ENCODE measurements around the gene ENGASE. TPM values are rescaled to one million over a fixed set of nuclear protein-coding genes. Genes with fewer than 3 reads are reported as not detected.

Gene ENGASE
- total RNA-seq, 1 donor from 2014 or later, result 51.5 TPM

DNA sequence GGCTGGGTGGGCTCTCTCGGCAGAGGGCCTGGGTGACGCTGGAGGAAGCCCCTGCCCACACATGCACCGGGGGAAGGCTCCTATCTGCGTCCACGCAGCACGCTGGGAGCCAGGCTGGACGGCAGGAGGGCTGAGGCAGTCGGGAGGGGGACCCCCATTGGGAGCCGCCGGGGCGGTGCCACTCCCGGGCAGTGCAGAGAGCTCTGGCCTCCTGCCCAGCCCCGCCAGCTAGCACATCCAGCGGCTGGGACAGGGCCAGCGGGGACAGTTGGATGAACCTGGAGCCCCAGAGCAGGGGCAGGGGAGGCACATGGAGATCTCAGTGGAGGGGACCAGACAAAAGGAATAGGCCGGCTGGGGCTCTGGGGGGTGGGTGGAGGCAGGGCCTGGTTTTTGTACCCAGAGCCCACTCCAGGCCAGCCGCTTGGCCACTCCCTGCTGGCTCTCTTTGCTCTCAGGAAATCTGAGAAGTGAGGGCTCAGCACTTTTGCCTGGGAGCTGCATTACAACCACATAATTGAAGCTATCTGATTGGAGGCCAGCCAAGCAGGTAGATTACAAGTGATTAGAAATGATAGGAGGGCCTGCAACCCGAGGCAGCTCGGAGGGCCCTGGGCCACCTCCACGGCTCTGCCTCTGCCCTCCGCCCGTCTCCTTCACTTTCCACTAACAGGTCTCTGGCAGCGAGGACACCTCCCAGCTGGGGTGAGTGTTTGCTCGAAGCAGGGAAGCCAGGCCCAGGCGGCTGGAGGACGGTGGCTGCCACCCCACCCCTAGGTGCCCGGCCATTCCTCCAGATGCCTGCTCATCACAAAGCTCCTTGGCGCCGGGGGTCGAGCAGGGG, 40.1 kb downstream of the ENGASE start:
- TF ChIP-seq, protein P1, sequence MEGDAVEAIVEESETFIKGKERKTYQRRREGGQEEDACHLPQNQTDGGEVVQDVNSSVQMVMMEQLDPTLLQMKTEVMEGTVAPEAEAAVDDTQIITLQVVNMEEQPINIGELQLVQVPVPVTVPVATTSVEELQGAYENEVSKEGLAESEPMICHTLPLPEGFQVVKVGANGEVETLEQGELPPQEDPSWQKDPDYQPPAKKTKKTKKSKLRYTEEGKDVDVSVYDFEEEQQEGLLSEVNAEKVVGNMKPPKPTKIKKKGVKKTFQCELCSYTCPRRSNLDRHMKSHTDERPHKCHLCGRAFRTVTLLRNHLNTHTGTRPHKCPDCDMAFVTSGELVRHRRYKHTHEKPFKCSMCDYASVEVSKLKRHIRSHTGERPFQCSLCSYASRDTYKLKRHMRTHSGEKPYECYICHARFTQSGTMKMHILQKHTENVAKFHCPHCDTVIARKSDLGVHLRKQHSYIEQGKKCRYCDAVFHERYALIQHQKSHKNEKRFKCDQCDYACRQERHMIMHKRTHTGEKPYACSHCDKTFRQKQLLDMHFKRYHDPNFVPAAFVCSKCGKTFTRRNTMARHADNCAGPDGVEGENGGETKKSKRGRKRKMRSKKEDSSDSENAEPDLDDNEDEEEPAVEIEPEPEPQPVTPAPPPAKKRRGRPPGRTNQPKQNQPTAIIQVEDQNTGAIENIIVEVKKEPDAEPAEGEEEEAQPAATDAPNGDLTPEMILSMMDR (IDR thresholded peaks at IDR 0.05; ENCODE audit: partially characterized antibody, unreplicated experiment), result no peak
- Mint-ChIP-seq H3K4me1 (ENCODE audit: low read depth, unreplicated experiment) (no peaks in the 10 kb centered on the region), H3K36me3 (ENCODE audit: unreplicated experiment) (no peaks in the 10 kb centered on the region), H3K4me3 (ENCODE audit: unreplicated experiment) (no peak overlapping the region), H3K27me3 (ENCODE audit: unreplicated experiment) (peaks cover 17% of the 10 kb centered on the region), H3K9me3 (ENCODE audit: unreplicated experiment) (peaks cover 11% of the 10 kb centered on the region), H3K27ac (ENCODE audit: unreplicated experiment) (no peak overlapping the region)
- no peak for DNase-seq

DNA sequence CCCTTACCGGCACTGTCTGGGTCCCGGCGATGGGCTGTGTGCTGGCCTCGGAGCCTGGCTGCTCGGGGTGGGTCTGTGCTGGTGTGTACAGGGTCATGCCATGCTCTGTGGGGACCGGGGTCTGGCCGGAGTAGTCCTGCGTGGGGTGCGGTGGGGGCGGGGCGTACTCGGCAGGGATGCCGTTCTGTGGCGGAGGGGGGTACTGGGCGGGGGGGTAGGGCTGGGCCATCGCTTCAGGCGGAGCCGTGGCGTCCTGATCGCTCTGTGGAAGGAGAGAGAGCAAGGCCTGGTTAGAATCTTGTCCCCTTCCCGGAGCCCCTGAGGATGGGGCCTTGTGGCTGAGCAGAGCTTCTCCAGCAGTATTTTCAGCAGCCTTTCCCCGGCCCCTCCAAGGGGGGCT, 40.9 kb downstream of the ENGASE start:
- Mint-ChIP-seq H3K27ac (ENCODE audit: unreplicated experiment) (no peak overlapping the region), H3K27me3 (ENCODE audit: unreplicated experiment) (peaks cover 20% of the 10 kb centered on the region), H3K36me3 (ENCODE audit: unreplicated experiment) (no peaks in the 10 kb centered on the region), H3K4me1 (ENCODE audit: low read depth, unreplicated experiment) (no peaks in the 10 kb centered on the region), H3K9me3 (ENCODE audit: unreplicated experiment) (peaks cover 9% of the 10 kb centered on the region), H3K4me3 (ENCODE audit: unreplicated experiment) (no peak overlapping the region)
- DNase-seq, result no peak
- TF ChIP-seq, protein P1 (IDR thresholded peaks at IDR 0.05; ENCODE audit: partially characterized antibody, unreplicated experiment), result no peak

DNA sequence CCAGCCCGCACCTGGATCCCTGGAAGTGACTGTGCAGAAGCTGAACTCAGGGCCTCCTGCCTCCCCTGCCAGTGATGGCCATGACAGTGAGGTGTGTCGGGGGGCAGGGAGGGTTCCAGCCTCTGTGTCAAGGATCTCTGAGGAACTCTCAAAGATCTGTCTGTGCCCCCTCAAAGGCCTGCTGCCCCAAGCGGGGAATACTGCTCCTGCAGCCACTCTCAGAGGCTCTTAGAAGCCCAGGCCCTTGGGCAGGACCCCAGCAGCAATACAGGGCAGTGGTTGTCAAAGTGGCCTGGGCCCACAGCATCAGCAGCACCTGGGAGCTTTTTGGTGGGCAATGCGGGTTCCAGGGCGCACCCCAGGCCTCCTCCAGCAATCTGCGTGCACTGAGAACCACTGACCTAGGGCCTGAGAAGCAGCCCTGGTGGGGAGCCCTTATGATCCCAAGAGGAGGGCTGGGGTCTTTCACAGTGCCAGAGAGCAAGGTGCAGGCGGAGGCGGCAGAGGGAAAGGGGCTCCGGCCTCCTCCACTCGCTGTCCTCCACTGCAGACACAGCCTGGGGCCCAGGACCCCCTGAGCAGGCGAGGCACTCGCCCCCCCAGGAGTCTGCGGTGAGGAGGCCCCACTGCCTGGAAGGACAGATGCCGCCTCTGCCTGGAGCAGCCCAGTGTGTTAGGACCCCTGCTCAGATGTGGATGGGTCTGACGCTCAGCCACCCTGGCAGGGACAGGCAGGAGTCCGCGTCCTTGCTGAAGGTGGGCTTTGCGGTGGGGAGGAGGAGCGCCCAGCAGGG, 42.1 kb downstream of the ENGASE start:
- H3K36me3 Mint-ChIP-seq (ENCODE audit: unreplicated experiment), result no peaks in the 10 kb centered on the region
- DNase-seq, result no peak
- no peak overlapping the region for H3K4me3 Mint-ChIP-seq (ENCODE audit: unreplicated experiment)
- H3K27me3 Mint-ChIP-seq (ENCODE audit: unreplicated experiment), result peaks cover 16% of the 10 kb centered on the region
- no peak overlapping the region for H3K27ac Mint-ChIP-seq (ENCODE audit: unreplicated experiment)
- no peaks in the 10 kb centered on the region for H3K4me1 Mint-ChIP-seq (ENCODE audit: low read depth, unreplicated experiment)
- H3K9me3 Mint-ChIP-seq (ENCODE audit: unreplicated experiment), result peaks cover 7% of the 10 kb centered on the region
- TF ChIP-seq, protein P1 (IDR thresholded peaks at IDR 0.05; ENCODE audit: partially characterized antibody, unreplicated experiment), result no peak

DNA sequence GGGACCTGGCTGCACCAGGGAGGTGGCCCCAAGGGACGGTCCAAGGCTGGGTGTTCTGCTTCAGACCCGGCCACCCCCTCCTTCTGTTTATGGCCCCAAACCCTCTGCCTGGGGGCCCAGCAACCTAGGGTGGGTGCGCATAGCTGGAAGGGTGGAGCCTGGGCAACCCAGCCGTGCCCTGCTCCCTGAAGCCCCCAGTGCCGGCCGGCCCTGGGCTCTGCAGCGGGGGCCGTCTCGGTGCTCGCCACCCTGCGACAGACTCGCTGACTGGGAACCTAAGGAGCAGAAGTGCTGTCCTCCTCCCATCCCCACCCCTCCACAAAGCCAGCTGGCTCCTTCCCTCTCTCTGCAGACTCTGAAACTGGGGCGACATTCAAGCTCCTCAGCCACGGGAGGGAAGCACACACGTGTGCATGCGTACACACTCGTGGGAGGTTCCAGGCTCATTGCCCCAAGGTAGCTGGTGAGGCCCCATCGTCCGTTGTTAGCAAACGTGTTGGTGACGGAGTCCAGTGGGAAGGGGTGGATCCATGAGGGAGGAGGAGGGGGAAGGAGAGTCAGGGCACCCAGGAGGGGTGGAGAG, 43.4 kb downstream of the ENGASE start:
- Mint-ChIP-seq H3K4me1 (ENCODE audit: low read depth, unreplicated experiment) (no peaks in the 10 kb centered on the region), H3K4me3 (ENCODE audit: unreplicated experiment) (no peak overlapping the region), H3K36me3 (ENCODE audit: unreplicated experiment) (no peaks in the 10 kb centered on the region), H3K27me3 (ENCODE audit: unreplicated experiment) (peaks cover 16% of the 10 kb centered on the region), H3K27ac (ENCODE audit: unreplicated experiment) (no peak overlapping the region), H3K9me3 (ENCODE audit: unreplicated experiment) (peaks cover 7% of the 10 kb centered on the region)
- no peak for DNase-seq
- TF ChIP-seq, protein P1 (IDR thresholded peaks at IDR 0.05; ENCODE audit: partially characterized antibody, unreplicated experiment), result no peak
